G401 (cell line): Measurements from ENCODE around the gene IL4. TPM values are rescaled to one million over a fixed set of nuclear protein-coding genes. Genes with fewer than 3 reads are reported as not detected.
A peak's percentile ranks its signal among the peaks of the same experiment; 100 is the strongest.
"Not testable (repeated sequence)": the region's sequence is repeated elsewhere in the genome, so short reads cannot be mapped to it uniquely, and the experiment has no call there.

Source experiments
- DNase-seq: peaks from one replicate; pipeline ENCODE4 v3.0.0-alpha.2; 2015; ENCODE audit warnings: low spot score
- in situ Hi-C: cut with HindIII; loops from 2 replicates; pipeline ENCODE4 v1.10.0; 2016; ENCODE audit warnings: low sequenced_read_pairs, mixed read lengths
- total RNA-seq: library from RNA; depleted of rRNA; stranded (reverse); fragments of >200 nt; shearing (Covaris generic); gene quantifications from 2 replicates; pipeline ENCODE4 v1.2.3, GENCODE V29; 2014

IL4 gene
- total RNA-seq, 1 experiment from 2014 or later: not detected

- in situ Hi-C loops: no loop called here
- DNase-seq: no peak
These were observed 11.3 kb downstream of the IL4 start for GRCh38 chr5:132684922-132685720.

DNA sequence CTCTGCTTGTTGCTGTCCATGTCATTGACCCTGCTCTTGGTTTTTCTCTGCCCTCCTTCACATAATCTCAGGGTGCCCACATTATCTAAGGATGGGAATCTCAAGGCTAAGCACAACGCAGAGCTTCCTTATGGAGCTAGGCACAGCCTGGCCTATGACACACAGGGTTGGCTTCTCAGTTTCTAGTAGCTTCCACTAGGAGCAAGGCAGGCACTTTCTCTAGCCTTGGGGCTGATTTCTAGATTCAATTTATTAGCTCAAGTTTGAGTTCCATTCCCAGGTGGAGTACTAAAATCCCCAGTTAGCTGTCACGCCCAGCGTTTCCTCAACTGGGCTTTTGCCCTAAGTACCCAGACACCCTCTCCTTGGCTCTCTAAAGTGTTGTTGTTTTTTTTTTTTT, 12.4 kb downstream of the IL4 start:
- in situ Hi-C loops: no loop called here

DNA sequence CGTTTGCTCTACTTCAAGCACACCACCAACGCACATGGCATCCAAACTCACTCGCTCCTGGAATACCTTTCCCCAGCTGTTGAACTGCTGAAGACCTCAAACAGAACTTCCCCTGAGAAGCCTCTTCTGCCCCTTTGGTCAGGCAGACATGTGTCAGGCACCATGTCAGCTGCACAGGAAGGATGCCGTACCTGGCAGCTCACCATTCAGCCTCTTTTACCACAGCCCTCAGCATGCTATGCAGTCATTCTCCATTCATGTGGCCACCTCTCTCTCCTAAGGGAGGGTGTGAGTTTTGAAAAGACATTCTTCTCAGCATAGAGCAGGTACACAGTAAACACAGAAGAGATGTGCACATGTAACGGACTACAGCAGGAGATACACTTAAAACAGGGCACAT, 14.2 kb downstream of the IL4 start:
- in situ Hi-C loops: no loop called here

More for the DNA sequence above, 12.4 kb downstream of the IL4 start:
- no peak for DNase-seq

GRCh38 chr5:132688536-132689339, 14.9 kb downstream of the IL4 start:
- DNase-seq: no peak
- in situ Hi-C loops: no loop called here

More for the DNA sequence above, 14.2 kb downstream of the IL4 start:
- no peak for DNase-seq

GRCh38 chr5:132689513-132689912, 15.7 kb downstream of the IL4 start:
- no peak for DNase-seq
- in situ Hi-C loops: no loop called here

- in situ Hi-C loops: no loop called here
- DNase-seq: no peak
These were observed 16.4 kb downstream of the IL4 start for GRCh38 chr5:132690156-132690555.

- DNase-seq, in situ Hi-C loops: not testable (repeated sequence)
These were observed 18.2 kb downstream of the IL4 start for GRCh38 chr5:132691755-132692631.

DNA sequence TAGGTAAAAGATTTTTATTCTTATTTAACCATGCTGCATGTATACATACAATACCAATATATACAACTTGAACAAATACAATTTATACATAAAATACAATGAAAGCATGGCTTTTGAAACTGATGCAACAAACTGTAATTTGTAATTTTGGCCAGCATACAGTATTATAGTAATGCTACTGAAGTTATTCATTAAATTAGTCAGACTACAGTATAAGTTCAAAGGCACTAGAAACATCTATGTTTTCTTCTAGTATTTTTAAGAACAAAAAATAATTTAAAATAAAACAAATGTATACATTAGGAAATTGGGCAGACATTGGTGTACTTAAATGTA, 18.8 kb downstream of the IL4 start:
- no peak for DNase-seq
- in situ Hi-C loops: no loop called here

DNA sequence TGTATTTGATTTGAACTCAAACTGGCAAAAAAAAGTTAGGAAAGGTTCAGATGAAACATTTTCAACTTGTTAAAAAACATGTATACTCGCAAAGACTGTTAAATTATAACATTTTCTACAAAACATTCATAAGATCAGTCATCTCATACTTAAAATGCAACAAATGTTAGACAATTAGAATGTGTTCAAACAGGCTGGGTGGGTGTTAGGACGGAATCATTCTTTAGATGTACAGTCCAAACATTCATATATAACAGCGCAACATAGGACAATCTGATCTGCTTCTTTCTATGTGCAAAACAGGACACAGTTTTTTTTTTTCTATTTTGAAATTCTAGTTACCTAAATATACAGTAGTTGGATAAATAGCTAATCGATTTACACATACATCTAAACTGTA, 22.2 kb downstream of the IL4 start:
- in situ Hi-C loops: no loop called here
- no peak for DNase-seq

- DNase-seq: no peak
- in situ Hi-C loops: no loop called here
These were observed 31.1 kb downstream of the IL4 start for GRCh38 chr5:132704875-132705274.

GRCh38 chr5:132708645-132709044, 34.9 kb downstream of the IL4 start:
- in situ Hi-C loops: no loop called here
- DNase-seq: no peak

DNA sequence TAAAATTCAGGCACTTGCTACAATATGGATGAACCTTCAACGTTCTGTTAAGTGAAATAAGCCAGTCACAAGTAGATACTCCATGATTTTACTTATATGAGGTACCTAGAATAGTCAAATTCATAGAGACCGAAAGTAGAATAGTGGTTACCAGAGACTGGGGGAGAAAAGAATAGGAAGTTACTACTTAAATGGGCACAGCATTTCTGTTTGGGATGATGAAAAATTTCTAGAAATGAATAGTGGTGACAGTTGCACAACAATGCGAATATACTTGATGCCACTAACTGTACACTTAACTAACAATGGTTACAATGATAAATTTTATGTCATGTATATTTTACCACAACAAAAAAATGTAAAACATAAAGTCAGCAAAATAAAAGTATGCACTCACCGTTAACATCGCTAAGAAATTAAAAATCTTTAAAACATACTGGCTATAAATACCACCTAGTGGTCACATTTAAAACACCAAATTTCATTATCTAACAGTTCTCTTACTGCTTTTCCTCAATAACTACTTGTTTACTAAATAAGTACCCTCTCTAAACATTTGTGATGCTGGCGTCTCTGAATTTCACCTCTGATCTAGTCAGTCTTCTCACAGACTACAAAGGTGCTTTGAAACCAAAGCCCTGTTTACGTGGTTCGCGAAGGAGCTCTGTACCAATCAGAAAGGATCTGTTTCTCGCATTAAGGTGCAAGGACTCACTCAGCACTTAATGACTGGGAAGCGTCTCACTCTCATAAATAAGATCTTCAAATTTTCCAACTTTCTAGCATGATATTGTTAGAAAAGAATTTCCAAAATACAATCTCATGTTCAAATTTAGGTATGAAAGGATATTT, 40.9 kb downstream of the IL4 start:
- DNase-seq: peak; percentile 22
- in situ Hi-C loops: no loop called here

- in situ Hi-C loops: no loop called here
- DNase-seq: no peak
These were observed 44.9 kb downstream of the IL4 start for GRCh38 chr5:132718544-132719312.

DNA sequence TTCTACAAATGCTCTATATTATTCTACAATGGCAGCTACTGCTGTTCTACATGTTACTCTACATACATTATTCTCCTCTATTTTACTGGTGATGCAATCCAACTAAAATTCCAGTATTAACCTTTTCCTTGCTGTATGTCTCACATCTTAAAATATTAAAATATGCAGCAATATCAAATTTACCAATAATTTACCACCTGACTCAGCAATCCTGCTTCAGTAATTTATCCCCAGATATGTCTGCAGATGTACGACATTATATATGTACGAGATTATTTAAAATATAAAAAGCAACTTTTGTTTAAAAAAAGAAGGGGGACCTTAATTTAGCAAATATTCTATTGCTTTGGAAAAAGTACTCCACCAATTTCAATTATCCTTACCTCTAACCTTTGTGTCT, 52.0 kb downstream of the IL4 start:
- no peak for DNase-seq
- in situ Hi-C loops: no loop called here

DNA sequence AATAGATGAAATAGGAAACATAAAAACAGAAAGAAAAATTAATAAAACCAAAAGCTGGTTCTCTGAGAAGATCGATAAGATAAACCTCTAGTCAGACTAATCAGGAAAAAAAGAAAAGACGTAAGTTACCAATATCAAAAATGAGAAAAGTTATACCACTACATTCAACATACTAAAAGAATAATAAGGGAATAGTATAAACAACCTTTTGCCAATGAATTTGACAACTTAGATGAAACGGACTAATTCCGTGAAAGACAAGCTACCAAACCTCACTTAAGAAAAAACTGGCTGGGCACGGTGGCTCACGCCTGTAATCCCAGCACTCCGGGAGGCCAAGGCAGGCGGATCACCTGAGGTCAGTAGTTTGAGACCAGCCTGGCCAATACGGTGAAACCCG, 56.1 kb downstream of the IL4 start:
- DNase-seq: no peak
- in situ Hi-C loops: no loop called here
